ENCODE results near the gene PABPN1L.

PABPN1L gene, protein sequence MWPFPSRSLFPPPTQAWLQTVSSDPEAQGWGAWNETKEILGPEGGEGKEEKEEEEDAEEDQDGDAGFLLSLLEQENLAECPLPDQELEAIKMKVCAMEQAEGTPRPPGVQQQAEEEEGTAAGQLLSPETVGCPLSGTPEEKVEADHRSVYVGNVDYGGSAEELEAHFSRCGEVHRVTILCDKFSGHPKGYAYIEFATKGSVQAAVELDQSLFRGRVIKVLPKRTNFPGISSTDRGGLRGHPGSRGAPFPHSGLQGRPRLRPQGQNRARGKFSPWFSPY

DNA sequence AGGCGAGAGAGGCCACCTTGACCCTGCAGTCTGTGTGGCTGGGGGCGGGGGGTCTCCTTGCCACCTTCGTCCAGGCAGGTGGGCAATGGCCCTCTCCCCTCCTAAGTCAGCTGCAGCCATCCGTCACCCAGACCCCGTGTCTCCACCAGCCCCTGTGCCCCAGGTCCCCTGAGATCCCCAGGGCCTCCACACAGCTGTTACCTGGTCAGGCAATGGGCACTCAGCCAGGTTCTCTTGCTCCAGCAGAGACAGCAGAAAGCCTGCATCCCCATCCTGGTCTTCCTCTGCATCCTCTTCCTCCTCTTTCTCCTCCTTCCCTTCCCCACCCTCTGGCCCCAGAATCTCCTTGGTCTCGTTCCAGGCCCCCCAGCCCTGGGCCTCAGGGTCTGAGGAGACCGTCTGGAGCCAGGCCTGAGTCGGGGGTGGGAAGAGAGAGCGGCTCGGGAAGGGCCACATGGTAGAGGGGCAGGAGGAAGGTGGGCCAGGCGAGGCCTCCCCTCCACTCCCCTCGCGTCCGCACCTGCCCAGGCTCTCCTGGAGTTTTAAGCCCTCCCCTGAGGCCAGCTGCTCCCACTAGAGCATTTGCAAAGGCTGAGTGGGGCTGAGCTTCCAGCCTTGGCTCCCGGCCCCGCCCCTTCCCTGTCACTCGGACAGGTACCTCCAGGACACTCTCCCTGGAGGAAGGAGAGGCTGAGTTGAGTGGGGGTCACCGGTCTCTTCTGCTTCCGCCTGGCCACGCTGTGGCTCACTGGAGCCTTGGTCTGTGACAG, at the start of gene PABPN1L:
TSS of gene PABPN1L (minus strand) at position 510 of the 770 bp plus-strand sequence. CDS start at position 456, 54 bp downstream.
- DNase-seq, result no peak

DNA sequence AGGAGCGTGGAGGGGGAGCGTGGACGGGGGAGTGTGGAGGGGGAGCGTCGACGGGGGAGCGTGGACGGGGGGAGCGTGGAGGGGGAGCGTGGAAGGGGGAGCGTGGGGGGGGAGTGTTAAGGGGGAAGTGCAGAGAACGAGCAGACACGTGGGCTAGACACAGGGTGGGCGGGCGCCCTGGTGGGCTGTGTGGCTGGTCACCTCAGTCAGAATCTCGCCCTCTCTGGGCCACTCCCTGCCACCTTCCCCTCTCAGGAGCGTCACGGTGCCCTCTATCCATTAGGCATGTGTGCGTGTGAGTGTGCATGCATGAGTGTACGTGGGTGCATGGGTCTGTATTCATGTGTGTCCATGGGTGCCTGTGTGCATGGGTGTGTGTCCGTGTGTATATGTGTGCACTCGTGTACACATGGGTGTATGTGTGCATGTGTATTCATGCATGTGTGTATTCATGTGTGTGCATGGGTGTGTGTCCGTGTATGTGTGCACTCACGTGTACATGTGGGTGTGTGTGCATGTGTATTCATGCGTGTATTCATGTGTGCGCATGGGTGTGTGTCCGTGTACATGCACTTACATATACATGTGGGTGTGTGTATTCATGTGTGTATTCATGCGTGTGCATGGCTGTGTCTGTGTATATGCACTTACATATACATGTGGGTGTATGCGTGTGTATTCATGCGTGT, 49.3 kb upstream of the PABPN1L start:
- DNase-seq, result no peak

DNA sequence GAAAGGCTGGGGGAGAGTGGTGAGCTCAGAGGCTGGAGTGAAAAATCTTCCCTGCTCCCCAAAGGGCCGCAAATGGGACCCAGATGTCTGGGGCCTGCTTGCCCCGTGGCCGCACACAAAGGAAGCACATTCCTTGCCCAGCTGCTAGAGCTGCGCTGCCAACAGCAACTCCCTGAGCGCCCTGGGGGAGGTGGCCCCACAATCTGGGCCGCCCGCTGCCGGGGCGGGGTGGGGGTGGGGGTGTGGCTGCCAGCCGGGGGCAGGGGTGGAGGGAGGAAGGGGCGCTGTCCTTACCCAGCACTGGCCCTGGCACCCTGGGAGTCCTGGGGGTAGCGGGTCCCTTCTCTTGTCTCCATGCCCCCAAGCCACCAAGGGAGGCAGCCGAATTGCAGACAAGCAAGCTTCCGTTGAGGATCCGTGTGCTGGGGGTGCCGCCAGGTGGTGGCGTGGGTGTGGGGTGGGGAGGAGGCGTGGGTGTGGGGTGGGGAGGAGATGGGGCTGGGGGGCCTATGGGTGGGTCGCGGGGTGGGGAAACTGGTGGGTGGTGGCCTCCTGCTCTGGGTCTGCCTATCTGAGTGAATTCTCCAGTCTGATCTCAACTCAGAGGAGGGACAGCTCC, 48.4 kb upstream of the PABPN1L start:
- no peak for DNase-seq

DNA sequence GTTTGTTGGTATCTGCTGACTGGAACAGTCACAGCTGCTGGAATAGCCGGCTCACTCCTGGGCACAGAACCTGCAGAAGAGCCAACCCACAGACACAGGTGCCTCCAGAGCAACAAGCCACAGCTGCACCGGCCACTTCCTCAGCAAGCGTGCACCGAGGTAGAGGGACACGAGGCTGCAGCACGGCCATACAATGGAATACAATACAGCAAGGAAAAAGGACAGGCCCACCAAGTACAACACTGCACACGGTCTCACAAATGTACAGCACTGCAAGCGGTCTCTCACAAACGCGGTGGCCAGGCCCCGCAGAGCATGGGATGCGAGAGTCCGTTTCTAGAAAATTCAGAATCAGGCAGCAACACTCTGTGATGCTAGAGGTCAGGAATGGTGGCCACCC, 47.4 kb upstream of the PABPN1L start:
- DNase-seq, result no peak

DNA sequence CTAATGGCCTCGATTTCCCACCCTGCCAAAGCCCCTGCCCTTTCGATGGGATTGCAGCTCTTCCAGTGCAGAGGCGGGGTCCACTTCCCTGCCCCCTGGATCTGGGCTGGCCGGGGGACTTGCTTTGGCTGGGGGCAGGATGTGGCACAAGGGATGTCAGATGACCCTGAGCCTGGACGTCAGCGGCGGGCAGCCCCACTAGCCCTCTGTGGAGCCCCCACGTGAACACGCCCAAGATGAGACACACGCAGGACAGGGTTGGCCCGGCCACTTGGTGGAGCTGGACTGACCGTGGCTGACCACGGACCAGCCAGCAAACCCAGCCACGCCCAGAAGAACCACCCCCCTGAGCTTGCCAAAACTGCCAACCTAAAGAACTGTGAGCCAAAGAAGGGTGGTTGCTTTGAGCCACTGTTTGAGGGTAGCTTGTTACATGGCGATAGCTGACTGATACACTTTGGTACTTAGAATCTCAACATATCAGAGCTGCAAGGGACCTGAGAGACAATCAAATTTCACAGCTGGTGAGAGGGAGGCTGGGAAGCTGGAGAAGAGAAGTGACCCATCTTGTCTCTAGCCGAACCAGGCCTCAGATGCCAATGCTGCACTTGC, 46.6 kb upstream of the PABPN1L start:
- DNase-seq, result no peak

DNA sequence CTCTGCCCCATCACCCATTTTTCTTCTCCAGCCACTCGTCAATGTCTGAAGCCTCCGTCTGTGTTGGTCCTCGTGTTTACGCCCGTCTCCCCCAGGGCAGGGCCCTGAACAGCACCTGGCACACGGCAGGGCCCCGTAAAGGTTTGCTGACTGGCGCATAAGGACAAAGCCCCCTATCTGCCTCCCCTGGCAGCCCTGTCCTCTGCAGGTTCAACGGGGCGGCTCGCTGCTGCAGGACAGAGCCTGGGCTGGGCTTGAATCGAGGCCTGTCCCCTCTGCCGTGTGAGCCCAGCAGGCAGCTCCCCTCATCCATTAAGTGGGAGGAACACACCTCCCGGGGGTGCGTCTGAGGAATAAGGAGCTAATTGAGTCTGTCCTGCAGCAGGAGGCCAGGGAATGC, 46.1 kb upstream of the PABPN1L start:
- DNase-seq, result no peak

DNA sequence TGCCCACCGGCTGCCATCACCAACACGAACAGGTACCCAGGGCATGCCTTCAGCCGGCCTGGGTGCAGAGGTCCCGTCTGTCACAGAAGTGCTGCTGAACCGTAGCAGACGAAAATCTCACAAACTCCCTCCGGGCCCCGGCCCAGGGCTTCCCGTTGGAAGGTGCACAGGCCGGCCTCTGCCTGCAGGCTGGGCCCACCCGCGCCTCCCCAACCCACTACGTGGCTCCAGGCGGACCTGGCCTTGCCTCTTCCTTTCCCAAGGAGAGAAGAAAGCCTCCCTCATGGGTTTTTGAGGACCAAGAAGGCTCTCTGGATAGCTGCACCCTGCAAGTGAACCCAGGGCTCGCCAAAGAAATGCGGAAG, 45.5 kb upstream of the PABPN1L start:
- DNase-seq, result no peak

DNA sequence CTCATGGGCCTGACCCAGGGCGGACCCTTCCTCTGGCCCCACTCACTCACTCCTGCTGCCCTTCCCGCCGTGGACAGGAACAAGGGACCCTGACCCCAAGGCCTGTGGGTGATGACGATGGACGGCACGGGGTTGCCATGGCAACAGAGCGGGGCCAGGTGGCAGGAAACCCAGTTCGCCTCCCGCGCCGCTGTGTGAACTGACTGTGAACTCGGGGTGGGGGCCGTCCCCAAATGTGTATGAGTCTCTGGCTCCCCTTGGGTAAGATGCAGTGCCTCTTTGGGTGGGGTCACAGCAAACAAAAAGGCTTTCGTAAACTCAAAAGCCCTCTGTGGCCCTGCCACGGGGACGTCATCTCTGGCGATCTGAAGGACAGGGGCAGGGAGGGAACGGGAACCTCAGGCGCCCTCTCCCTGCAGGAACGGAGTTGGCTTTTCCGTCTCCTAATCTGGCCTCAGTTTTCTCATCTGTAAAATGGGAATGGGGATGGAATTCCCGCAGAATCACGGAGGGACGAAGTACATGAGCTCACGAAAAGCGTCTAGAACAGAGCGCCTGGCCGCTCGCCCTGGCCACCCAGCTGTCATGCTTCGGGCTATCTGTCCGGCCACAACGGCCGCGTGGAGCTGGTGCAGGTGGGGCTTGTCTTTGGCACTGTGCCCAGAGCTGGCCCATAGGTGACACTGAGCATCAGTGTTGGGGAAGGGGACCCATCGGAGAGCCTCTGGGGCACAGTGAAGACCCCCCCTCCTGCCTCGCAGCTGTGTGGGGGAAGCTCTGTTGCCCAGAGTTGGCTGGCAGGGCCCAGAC, 44.9 kb upstream of the PABPN1L start:
- no peak for DNase-seq

DNA sequence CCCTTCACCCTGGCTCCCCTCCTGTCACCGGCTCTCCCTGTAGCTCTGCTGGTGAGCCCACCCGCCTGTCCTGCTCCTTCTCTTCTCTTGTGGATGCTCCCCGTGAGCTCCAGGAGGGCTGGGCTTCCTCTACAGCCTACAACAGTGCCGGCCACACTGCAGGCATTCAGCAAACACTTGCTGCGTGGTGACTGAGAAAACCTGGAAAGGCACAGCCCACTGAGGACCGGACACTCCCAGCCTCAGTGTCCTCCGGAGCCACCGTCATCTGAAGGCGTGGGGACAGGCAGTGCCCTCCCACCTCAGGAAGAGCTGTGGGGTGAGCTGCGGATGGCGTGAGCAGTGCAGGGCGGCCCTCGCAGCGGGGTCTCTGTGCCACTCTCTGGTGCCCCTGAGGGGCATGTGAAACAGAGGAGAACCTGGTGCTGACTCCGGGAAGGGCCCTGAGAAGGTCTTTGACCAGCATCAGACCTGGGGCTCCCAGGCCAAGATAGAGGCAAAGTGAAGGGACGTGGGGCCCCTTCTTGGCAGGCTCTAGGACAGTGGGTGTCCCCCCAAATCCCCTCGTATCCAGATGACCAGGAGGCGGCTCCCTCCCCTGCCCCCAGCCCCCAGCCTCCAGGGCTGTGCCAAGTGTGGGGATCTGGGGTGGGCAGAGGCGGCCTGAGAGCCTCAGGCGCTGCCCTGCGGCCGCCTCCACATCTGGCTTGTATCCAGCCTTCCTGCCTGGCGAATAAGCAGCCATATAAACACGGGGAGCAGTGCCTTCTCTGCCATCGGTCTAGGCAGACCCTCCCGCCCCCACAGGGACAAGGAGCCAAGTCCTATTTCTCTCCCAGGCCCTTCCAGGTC, 44.0 kb upstream of the PABPN1L start:
- DNase-seq, result no peak

DNA sequence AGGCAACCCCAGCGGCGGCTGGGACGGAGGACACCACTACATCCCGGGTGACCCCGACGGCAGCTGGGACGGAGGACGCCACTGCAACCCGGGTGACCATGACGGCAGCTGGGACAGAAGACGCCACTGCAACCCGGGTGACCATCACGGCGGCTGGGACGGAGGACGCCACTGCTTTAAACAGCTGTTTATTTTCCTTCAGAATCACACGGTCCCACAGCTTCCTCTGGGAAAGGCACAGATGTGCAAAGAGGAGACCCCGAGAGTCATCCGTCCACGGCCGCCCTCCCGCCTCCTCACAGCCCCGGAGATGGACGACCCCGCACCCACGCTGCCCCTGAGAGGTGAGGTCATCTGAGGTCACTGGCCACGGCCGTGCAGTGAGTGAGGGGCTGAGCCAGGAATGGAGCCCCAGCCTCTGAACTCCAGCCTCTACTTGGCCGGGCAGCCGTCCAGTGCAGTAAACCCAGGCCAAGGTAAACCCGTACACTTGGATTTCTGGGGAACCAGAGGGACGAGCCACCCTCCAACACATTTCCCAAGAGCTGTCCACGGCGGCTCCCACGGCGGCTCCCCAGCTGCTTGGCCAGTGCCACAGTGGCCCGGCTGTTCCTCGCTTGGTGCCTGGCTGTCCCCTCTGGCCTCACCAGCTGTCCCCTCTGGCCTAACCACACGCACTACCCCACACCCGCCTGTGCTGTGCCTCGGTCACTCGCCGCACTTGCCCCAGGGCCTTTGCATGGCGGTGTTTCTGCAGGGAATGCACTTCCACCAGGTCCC, 43.2 kb upstream of the PABPN1L start:
- DNase-seq, result no peak

DNA sequence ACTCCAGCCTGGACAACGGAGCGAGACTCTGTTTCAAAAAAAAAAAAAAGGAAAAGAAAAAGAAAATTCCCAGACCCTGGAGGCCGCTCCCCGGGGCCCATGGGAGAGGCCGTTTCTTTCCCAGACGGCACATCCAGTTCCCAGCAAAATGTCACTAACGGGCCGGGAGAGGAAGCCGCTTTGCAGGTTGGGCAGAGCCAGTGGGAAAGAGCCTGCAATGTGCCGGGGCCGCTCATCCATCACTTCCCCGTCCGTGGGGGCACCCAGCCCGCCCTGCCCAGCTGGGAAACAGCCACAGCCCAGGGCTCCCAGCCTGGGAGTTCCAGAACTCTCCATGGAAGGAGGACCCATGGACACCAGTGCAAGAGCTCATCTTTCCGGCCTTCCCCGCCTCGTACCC, 41.8 kb upstream of the PABPN1L start:
- no peak for DNase-seq

DNA sequence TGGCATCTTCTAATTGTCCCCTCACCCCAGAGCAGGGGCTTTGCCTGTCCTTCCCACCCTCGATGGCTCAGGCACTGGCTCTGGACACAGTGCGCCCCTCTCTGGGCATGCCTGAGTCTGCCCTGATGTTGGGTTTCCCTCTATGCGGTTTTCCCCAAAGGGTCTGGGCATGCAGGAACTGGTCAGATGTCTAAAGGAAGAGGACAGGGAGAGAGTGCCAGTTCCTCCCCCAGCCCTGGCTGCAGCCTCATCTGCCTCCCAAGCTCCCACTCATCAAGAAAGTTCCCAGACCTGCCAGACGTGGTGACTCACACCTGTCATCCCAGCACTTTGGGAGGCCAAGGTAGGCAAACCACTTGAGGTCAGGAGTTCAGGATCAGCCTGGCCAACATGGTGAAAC, 41.3 kb upstream of the PABPN1L start:
- DNase-seq, result no peak

DNA sequence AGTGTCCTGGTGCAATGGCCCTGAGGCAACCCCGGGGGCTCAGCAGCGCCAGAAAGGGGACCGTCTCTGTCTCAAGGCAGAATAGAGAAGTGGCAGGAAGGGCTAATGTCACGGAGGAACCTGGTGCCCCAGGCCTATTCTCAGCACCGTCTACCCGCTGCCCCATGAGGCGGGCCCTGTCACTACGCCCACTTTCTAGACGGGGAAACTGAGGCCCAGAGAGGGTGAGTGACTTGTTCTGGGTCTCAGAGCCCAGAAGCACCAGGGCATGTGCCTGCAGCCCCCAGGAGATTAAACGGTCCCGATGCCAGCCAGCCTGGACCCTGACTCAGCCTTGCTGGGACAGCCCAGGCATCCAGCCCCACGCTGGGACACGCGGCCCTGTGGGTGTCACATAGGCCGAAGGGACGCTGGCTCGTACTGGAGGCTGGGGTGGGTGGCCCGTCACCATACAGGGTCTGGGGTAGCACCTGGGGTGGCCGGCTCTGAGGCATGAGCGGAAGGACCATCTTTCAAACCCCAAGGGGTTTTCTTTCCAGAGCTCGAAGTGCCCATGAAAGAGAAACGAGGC, 40.2 kb upstream of the PABPN1L start:
- DNase-seq, result no peak

DNA sequence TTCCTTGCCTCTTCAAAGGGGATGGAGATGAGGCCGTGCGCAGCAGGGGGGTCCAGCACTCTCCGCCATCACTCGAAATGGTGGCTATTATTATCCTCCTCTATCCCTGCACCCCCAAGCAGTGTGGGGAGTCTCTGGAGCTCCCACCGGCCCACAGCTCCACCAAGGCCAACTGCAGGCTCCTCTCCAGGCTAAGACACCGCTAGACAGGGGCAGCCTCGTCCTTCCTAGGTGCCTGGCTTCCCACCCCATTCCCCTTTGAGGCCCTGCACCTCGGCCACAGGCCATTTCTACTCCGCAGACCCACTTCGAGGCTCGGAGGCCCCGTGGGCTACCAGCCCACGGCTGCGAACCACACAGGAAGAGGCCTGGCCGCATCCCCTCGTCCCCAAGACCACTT, 39.6 kb upstream of the PABPN1L start:
- DNase-seq, result no peak

DNA sequence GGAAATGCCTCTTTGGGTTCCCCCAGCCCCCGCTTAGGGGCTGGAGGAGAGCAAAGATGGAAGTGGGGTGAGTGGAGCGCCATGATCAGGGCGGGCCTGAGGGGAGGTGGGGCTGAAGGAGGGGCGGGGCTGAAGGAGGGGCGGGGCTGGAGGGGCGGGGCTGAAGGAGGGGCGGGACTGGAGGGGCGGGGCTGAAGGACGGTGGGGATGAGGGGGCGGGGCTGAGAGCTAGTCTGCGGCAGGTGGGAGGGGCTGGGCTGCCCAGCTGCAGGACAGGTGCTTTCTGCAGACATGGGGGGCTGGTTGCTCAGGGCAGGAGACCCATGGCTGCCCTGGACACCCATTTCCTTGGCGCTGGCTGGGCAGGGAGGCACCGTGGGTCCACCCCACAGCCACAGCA, 39.1 kb upstream of the PABPN1L start:
- DNase-seq, result no peak

DNA sequence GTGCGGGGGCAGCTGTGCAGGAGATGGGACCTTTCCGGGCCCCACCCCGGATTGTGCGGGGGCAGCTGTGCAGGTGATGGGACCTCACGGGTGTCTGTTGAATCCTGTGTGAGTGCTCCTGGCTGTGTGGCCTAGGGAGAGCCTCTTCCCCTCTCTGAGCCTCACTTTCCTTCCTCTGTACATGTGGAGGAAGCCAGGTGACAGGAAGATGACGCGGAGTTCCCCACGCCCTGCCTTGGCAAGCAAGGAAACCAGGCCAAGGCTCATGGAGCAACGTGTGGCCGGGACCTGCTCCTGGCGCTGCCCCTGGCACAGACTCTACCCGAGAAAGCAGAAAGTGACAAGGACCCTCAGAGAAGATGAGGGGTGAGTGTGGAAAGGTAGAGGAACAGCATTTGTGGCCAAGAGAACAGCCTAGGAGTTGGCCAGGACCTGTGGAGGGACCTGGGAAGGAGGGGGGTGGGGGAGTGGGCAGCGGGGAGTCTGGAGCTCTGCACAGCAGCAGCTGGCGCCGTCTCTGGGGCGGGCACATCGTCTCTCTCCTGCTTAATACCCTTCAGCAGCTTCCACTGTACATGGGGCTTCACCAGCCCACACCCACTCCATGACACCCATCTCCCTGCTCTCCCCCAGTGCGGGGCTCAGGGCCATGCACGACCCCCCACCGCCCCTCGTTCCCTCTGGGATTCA, 38.4 kb upstream of the PABPN1L start:
- DNase-seq, result no peak

DNA sequence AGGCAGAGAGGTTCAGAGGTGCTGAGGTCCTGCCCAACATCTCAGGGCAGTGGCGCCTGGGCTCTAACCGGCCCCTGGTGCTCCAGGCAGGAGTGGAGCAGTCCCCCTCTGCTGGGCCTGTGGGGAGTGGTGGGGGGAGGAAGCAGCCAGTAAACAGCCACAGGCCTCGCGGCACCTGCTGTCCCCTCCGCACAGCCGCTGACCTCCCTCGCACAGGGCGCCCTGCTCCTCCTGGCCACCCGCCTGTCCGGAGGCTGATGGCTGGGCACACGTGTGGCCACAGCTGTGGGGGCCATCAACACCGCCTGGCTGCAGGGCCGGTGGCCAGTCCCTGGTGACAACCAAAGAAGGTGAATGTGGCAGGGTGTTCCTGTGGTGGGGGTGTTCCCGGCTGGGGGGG, 36.8 kb upstream of the PABPN1L start:
- DNase-seq, result no peak

DNA sequence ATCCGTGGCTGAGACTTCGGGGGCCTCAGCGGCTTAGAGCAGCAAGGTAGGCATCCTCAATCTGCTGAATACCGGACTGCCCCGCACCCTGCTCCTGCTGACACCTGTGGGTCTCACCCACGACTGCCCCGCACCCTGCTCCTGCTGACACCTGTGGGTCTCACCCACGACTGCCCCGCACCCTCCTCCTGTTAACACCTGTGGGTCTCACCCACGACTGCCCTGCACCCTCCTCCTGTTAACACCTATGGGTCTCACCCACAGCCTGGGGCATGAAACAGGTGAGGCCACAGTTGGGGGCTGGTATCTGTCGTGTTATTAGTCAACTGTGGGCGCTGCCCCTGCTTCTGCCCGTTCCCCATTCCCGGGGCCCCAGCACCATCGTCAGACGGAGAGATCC, 36.3 kb upstream of the PABPN1L start:
- no peak for DNase-seq

DNA sequence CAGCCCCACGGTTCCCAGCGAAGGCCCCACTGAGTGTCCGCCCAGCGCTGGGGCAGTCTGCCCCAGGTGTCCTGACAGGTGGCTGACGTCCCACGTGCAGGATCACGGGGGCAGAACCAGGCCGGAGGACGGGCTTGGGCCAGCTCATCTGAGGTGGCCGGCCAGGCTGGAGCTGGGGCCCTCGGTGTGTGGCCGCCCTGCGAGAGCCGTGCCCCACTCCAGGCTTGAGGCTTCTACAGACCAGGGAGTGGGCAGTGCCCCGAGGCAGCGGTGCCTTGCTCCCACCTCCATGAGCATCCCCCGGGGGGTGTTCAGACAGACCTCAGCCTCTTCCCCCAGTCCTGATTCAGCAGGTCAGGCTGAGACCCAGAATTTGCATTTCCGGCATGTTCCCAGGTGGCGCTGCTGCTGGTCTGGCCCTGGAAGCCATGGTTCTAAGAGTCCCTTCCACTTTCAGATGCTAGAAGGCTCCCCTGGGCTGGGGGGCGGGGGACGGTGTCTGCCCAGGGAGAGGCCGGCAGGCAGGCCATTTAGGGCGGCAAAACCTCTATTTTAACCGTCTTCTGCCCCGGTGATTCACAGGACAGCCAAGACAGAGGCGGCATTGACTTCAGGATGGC, 35.4 kb upstream of the PABPN1L start:
- no peak for DNase-seq

Measured in NCI-H2029 treated with DMSO at 0.1 percent for 48 hours (cell line).